ENCODE measurements around the gene HTR3A.

Gene HTR3A

GRCh38 chr11:113989916-113990315, 15.0 kb downstream of the HTR3A start:
- no peak overlapping the region for H3K9ac ChIP-seq (ENCODE audit: insufficient read length, low read depth)
- no peaks in the 10 kb centered on the region for H3K27me3 ChIP-seq (ENCODE audit: insufficient read depth, insufficient read length)
- no peaks in the 10 kb centered on the region for H3K4me1 ChIP-seq (ENCODE audit: insufficient read depth, insufficient read length)
- no peaks in the 10 kb centered on the region for H3K36me3 ChIP-seq (ENCODE audit: insufficient read depth, insufficient read length, low read length)
- no peak for DNase-seq (ENCODE audit: low read depth, low spot score)
- no peak for TF ChIP-seq SUZ12 (IDR thresholded peaks at IDR 0.05; ENCODE audit: extremely low read depth, insufficient read depth, insufficient read length)
- TF ChIP-seq ZNF274 (IDR thresholded peaks at IDR 0.05; ENCODE audit: low read depth, low read length): no peak
- TF ChIP-seq YY1 (IDR thresholded peaks at IDR 0.05; ENCODE audit: insufficient read depth, insufficient read length): no peak
- H3K9me3 ChIP-seq (ENCODE audit: insufficient read depth, low read length): no peaks in the 10 kb centered on the region
- no peak overlapping the region for H3K4me3 ChIP-seq (ENCODE audit: insufficient read length, low read depth)

GRCh38 chr11:113991170-113991569, 16.3 kb downstream of the HTR3A start:
- peak; percentile 46 for DNase-seq (ENCODE audit: low read depth, low spot score)
- Histone ChIP-seq H3K27me3 (ENCODE audit: insufficient read depth, insufficient read length) (no peaks in the 10 kb centered on the region), H3K4me1 (ENCODE audit: insufficient read depth, insufficient read length) (no peaks in the 10 kb centered on the region), H3K9me3 (ENCODE audit: insufficient read depth, low read length) (no peaks in the 10 kb centered on the region), H3K9ac (ENCODE audit: insufficient read length, low read depth) (no peak overlapping the region), H3K36me3 (ENCODE audit: insufficient read depth, insufficient read length, low read length) (no peaks in the 10 kb centered on the region), H3K4me3 (ENCODE audit: insufficient read length, low read depth) (no peak overlapping the region)
- no peak for TF ChIP-seq YY1 (IDR thresholded peaks at IDR 0.05; ENCODE audit: insufficient read depth, insufficient read length)
- no peak for TF ChIP-seq SUZ12 (IDR thresholded peaks at IDR 0.05; ENCODE audit: extremely low read depth, insufficient read depth, insufficient read length)
- TF ChIP-seq ZNF274 (IDR thresholded peaks at IDR 0.05; ENCODE audit: low read depth, low read length): no peak

- no peaks in the 10 kb centered on the region for H3K4me1 ChIP-seq (ENCODE audit: insufficient read depth, insufficient read length)
- H3K9ac ChIP-seq (ENCODE audit: insufficient read length, low read depth): no peak overlapping the region
- no peaks in the 10 kb centered on the region for H3K27me3 ChIP-seq (ENCODE audit: insufficient read depth, insufficient read length)
- no peaks in the 10 kb centered on the region for H3K36me3 ChIP-seq (ENCODE audit: insufficient read depth, insufficient read length, low read length)
- no peak for DNase-seq (ENCODE audit: low read depth, low spot score)
- no peaks in the 10 kb centered on the region for H3K9me3 ChIP-seq (ENCODE audit: insufficient read depth, low read length)
- TF ChIP-seq SUZ12 (IDR thresholded peaks at IDR 0.05; ENCODE audit: extremely low read depth, insufficient read depth, insufficient read length) (no peak), ZNF274 (IDR thresholded peaks at IDR 0.05; ENCODE audit: low read depth, low read length) (no peak), YY1 (IDR thresholded peaks at IDR 0.05; ENCODE audit: insufficient read depth, insufficient read length) (no peak)
- no peak overlapping the region for H3K4me3 ChIP-seq (ENCODE audit: insufficient read length, low read depth)
Measured at GRCh38 chr11:113991718-113992458, 17.0 kb downstream of the HTR3A start.

- Histone ChIP-seq H3K27me3 (ENCODE audit: insufficient read depth, insufficient read length) (no peaks in the 10 kb centered on the region), H3K9ac (ENCODE audit: insufficient read length, low read depth) (no peak overlapping the region), H3K36me3 (ENCODE audit: insufficient read depth, insufficient read length, low read length) (no peaks in the 10 kb centered on the region), H3K4me1 (ENCODE audit: insufficient read depth, insufficient read length) (no peaks in the 10 kb centered on the region), H3K4me3 (ENCODE audit: insufficient read length, low read depth) (no peak overlapping the region), H3K9me3 (ENCODE audit: insufficient read depth, low read length) (no peaks in the 10 kb centered on the region)
- DNase-seq (ENCODE audit: low read depth, low spot score): no peak
- TF ChIP-seq ZNF274 (IDR thresholded peaks at IDR 0.05; ENCODE audit: low read depth, low read length) (no peak), YY1 (IDR thresholded peaks at IDR 0.05; ENCODE audit: insufficient read depth, insufficient read length) (no peak), SUZ12 (IDR thresholded peaks at IDR 0.05; ENCODE audit: extremely low read depth, insufficient read depth, insufficient read length) (no peak)
Measured at GRCh38 chr11:113992459-113993110, 17.7 kb downstream of the HTR3A start.

GRCh38 chr11:113994077-113994954, 19.4 kb downstream of the HTR3A start:
- no peak for DNase-seq (ENCODE audit: low read depth, low spot score)
- Histone ChIP-seq H3K36me3 (ENCODE audit: insufficient read depth, insufficient read length, low read length) (no peaks in the 10 kb centered on the region), H3K4me1 (ENCODE audit: insufficient read depth, insufficient read length) (no peaks in the 10 kb centered on the region), H3K9me3 (ENCODE audit: insufficient read depth, low read length) (no peaks in the 10 kb centered on the region), H3K9ac (ENCODE audit: insufficient read length, low read depth) (no peak overlapping the region), H3K27me3 (ENCODE audit: insufficient read depth, insufficient read length) (no peaks in the 10 kb centered on the region), H3K4me3 (ENCODE audit: insufficient read length, low read depth) (no peak overlapping the region)
- TF ChIP-seq ZNF274 (IDR thresholded peaks at IDR 0.05; ENCODE audit: low read depth, low read length) (no peak), YY1 (IDR thresholded peaks at IDR 0.05; ENCODE audit: insufficient read depth, insufficient read length) (no peak), SUZ12 (IDR thresholded peaks at IDR 0.05; ENCODE audit: extremely low read depth, insufficient read depth, insufficient read length) (no peak)

GRCh38 chr11:113997473-113997872, 22.6 kb downstream of the HTR3A start:
- H3K9me3 ChIP-seq (ENCODE audit: insufficient read depth, low read length): no peaks in the 10 kb centered on the region
- H3K4me1 ChIP-seq (ENCODE audit: insufficient read depth, insufficient read length): no peaks in the 10 kb centered on the region
- H3K36me3 ChIP-seq (ENCODE audit: insufficient read depth, insufficient read length, low read length): no peaks in the 10 kb centered on the region
- H3K27me3 ChIP-seq (ENCODE audit: insufficient read depth, insufficient read length): no peaks in the 10 kb centered on the region
- H3K4me3 ChIP-seq (ENCODE audit: insufficient read length, low read depth): no peak overlapping the region
- no peak for DNase-seq (ENCODE audit: low read depth, low spot score)
- no peak for TF ChIP-seq SUZ12 (IDR thresholded peaks at IDR 0.05; ENCODE audit: extremely low read depth, insufficient read depth, insufficient read length)
- no peak for TF ChIP-seq YY1 (IDR thresholded peaks at IDR 0.05; ENCODE audit: insufficient read depth, insufficient read length)
- TF ChIP-seq ZNF274 (IDR thresholded peaks at IDR 0.05; ENCODE audit: low read depth, low read length): no peak
- H3K9ac ChIP-seq (ENCODE audit: insufficient read length, low read depth): no peak overlapping the region
